Prostate gland (tissue), 2 donors: Measurements from ENCODE around the gene MAML2. TPM values are rescaled to one million over a fixed set of nuclear protein-coding genes. Genes with fewer than 3 reads are reported as not detected.

Experiments used
- DNase-seq: peaks from one replicate; pipeline ENCODE4 v3.0.0-alpha.2; 2019; ENCODE audit warnings: low spot score
- H3K27ac ChIP-seq, 2 donors: fragments of 200-600 bp; sonication (generic); 2 replicates each; pipeline ENCODE4 v1.5.1; 2017 to 2019
- H3K27me3 ChIP-seq: fragments of 200-600 bp; sonication (generic); replicated peaks from 2 replicates; pipeline ENCODE4 v1.5.1; 2019; ENCODE audit not compliant: insufficient read depth
- H3K36me3 ChIP-seq, 2 donors: fragments of 200-600 bp; sonication (generic); 1 replicate in 1 of 2; 2 replicates in 1 of 2; pipeline versions ENCODE4 v1.5.1 to v1.8.1; 2017 to 2019
- H3K4me1 ChIP-seq: fragments of 200-600 bp; sonication (generic); replicated peaks from 2 replicates; pipeline ENCODE4 v1.5.1; 2019
- H3K4me3 ChIP-seq, 2 donors: fragments of 200-600 bp; sonication (generic); 2 replicates each; pipeline ENCODE4 v1.5.1; 2017 to 2019
- H3K9me3 ChIP-seq: fragments of 200-600 bp; sonication (generic); 2 replicates; pipeline ENCODE4 v1.5.1; 2017
- POLR2A ChIP-seq: fragments of 450-650 bp; IDR thresholded peaks from one replicate; pipeline ENCODE4 v1.6.1; 2016; ENCODE audit warnings: antibody characterized with exemption, mild to moderate bottlenecking
- POLR2AphosphoS5 ChIP-seq: sonication (generic); formaldehyde crosslinking; IDR thresholded peaks from one replicate; pipeline ENCODE4 v1.6.1; 2017; ENCODE audit warnings: antibody characterized with exemption
- WGBS: methylation state at CpG from one replicate; pipeline ENCODE4 v1.1.5; 2018; 5-methylcytosine and 5-hydroxymethylcytosine counted together
- intact Hi-C: fragments of 100-400 bp; cut with DNase I; formaldehyde crosslinking; loops from one replicate; pipeline ENCODE4 v1.14.2; 2022
- total RNA-seq, 2 donors: library from RNA; depleted of rRNA; stranded (reverse); fragments of >200 nt; gene quantifications; one replicate each; pipeline ENCODE4 v1.1.0, GENCODE V29; 2016
- TF ChIP-seq, protein P1 (sequence below), 4 experiments: fragments of 200-600 bp in 2 of 4; fragments of 450-650 bp in 2 of 4; sonication (generic) in 2 of 4; IDR thresholded peaks; 1 replicate in 3 of 4; 2 replicates in 1 of 4; pipeline ENCODE4 v1.5.1; 2016 to 2019; ENCODE audit warnings: antibody characterized with exemption in 4 of 4, mild to moderate bottlenecking in 2 of 4, moderate library complexity in 2 of 4

MAML2 gene
- total RNA-seq, 2 donors from 2014 or later, result 28.9 to 30.4 TPM

DNA sequence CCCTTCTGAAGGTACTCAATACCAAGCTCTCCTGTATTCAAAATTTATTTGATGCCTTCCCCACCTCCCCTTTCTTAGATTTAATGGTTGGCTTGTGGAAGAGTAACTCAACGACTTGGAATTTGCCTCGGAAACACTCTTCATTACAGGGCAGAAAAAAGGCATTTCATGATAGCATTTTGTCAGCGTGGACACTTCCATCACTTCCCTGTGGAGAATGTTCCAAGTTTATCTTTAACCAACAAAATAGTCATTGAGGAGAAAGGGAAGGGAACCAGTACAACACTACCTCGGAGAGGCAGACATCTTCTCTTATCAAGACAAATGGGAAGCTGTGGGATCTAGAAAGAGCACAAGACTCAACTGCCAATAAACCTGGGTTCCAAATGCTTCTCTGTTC, 241.8 kb downstream of the MAML2 start:
- Histone ChIP-seq H3K9me3 (no peaks in the 10 kb centered on the region), H3K36me3 (no peaks in the 10 kb centered on the region), H3K27me3 (no peaks in the 10 kb centered on the region), H3K27ac (no peak overlapping the region), H3K4me3 (no peak overlapping the region), H3K4me1 (peaks cover 8% of the 10 kb centered on the region)
- TF ChIP-seq, protein P1, sequence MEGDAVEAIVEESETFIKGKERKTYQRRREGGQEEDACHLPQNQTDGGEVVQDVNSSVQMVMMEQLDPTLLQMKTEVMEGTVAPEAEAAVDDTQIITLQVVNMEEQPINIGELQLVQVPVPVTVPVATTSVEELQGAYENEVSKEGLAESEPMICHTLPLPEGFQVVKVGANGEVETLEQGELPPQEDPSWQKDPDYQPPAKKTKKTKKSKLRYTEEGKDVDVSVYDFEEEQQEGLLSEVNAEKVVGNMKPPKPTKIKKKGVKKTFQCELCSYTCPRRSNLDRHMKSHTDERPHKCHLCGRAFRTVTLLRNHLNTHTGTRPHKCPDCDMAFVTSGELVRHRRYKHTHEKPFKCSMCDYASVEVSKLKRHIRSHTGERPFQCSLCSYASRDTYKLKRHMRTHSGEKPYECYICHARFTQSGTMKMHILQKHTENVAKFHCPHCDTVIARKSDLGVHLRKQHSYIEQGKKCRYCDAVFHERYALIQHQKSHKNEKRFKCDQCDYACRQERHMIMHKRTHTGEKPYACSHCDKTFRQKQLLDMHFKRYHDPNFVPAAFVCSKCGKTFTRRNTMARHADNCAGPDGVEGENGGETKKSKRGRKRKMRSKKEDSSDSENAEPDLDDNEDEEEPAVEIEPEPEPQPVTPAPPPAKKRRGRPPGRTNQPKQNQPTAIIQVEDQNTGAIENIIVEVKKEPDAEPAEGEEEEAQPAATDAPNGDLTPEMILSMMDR (IDR thresholded peaks at IDR 0.05), result no peak
- no peak for TF ChIP-seq POLR2AphosphoS5
- no peak for TF ChIP-seq POLR2A
- DNase-seq, result no peak
- WGBS, result 80% methylated on average over 4 of the region's 4 CpGs
- intact Hi-C loops, result no loop called here

DNA sequence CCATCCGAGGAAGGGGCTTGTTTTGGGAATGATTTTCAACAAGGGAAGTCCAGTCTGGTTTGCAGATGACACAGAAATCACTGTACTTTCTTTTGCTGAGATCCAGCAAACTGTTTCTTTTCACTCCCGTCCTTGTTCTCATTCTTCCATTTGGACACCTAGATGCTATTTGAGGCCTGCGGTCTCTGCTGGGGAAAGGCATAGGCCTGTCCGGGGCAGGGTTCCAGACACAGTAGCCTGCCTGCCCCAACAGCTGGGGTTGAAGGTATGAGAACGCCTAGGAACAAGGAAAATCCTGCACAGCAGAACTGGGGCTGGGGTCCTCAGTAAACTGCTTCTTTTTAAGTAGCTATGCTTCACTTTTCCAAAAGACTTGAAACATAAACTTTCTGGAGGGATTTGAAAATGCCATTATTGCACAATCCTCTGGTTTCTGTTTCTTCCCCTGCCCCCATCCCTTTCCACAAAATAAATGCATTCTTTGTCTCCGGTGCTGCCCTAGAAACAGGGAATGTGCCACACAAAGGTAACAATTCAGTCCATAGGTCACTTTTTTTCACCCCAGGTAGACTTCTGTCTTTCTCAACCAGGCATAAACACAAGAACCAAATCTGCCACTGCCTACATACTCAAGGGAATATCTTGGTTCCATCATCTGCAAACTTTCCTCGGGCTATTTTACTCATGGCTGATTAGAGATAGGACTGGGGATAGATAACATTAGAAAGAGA, 244.3 kb downstream of the MAML2 start:
- no peaks in the 10 kb centered on the region for H3K27me3 ChIP-seq
- no peaks in the 10 kb centered on the region for H3K9me3 ChIP-seq
- H3K27ac ChIP-seq, result peak overlapping the region; percentile 75
- 35% methylated on average over 7 of the region's 7 CpGs for WGBS
- intact Hi-C loops, result no loop called here
- H3K4me3 ChIP-seq, result no peak overlapping the region
- no peaks in the 10 kb centered on the region for H3K36me3 ChIP-seq
- TF ChIP-seq POLR2A (no peak), POLR2AphosphoS5 (peak; percentile 55)
- TF ChIP-seq, protein P1 (IDR thresholded peaks at IDR 0.05), result no peak
- H3K4me1 ChIP-seq, result peaks cover 12% of the 10 kb centered on the region
- no peak for DNase-seq

DNA sequence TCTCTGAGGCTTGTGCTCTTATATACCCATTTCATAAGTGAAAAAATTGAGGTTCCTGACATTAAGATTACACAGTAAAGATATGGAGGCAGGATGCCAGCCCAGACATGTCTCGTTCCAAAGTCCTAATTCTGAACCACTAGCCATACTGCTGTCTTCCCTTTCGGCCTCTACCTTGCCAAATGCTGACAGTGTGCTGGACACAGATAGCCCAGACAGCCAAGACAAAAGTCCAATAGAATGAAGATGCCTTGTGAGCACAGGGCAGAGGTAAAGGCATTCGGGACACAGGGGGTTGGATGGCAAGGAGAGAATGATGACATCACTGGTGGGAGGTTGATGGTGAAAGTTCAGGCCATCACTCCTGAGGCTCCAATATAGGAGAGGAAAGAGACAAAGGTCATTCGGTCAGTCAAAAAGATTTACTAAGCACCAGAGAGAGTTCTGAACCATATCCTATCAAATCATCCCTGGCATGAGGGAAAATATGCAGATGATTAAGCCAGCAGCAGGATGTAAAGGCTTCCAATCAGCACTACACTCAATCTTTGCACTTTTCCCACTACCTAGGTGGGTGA, 245.1 kb downstream of the MAML2 start:
- TF ChIP-seq, protein P1 (IDR thresholded peaks at IDR 0.05), result no peak
- no peak for TF ChIP-seq POLR2A
- no peak for TF ChIP-seq POLR2AphosphoS5
- no peak overlapping the region for H3K4me3 ChIP-seq
- no peak for DNase-seq
- peaks cover 12% of the 10 kb centered on the region for H3K4me1 ChIP-seq
- no peaks in the 10 kb centered on the region for H3K9me3 ChIP-seq
- H3K27me3 ChIP-seq, result no peaks in the 10 kb centered on the region
- 85% methylated on average over 4 of the region's 4 CpGs for WGBS
- intact Hi-C loops, result no loop called here
- no peaks in the 10 kb centered on the region for H3K36me3 ChIP-seq
- H3K27ac ChIP-seq, result peak overlapping the region; percentile 75

GRCh38 chr11:96096360-96096759, 246.6 kb downstream of the MAML2 start:
- no peak overlapping the region for H3K4me3 ChIP-seq
- peak overlapping the region; percentile 75 for H3K27ac ChIP-seq
- TF ChIP-seq, protein P1 (IDR thresholded peaks at IDR 0.05), result no peak
- TF ChIP-seq POLR2A (no peak), POLR2AphosphoS5 (no peak)
- H3K4me1 ChIP-seq, result peaks cover 12% of the 10 kb centered on the region
- H3K27me3 ChIP-seq, result no peaks in the 10 kb centered on the region
- intact Hi-C loops, result no loop called here
- WGBS, result 38% methylated on average over 4 of the region's 4 CpGs
- no peaks in the 10 kb centered on the region for H3K36me3 ChIP-seq
- no peak for DNase-seq
- no peaks in the 10 kb centered on the region for H3K9me3 ChIP-seq

DNA sequence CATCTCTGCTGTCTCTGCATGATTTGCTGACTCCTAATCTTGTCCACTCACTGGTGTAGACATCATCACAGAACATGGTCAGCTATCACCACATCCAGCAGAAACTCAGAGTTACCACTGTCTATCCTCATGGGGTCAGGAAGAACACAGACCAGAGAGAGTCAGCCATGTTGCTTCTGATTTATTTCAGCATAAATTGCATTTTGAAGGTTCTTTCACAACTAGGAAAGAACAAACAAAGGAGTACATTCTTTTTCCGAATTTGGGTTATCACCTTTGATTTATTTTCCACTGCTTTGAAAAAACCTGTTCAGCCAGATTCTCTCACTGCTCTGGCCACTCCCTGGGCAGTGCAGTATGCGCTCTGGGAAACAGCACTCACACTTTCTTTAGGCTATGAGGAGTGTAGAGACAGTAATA, 247.1 kb downstream of the MAML2 start:
- Histone ChIP-seq H3K9me3 (no peaks in the 10 kb centered on the region), H3K4me1 (peaks cover 12% of the 10 kb centered on the region), H3K4me3 (no peak overlapping the region), H3K27me3 (no peaks in the 10 kb centered on the region), H3K27ac (peak overlapping the region; percentile 75), H3K36me3 (no peaks in the 10 kb centered on the region)
- TF ChIP-seq, protein P1 (IDR thresholded peaks at IDR 0.05), result no peak
- peak; percentile 85 for TF ChIP-seq POLR2AphosphoS5
- DNase-seq, result peak; percentile 74
- 29% methylated on average over 2 of the region's 2 CpGs for WGBS
- intact Hi-C loops, result no loop called here
